SJSA1 (cell line): ENCODE measurements around the gene WDR88. TPM values are rescaled to one million over a fixed set of nuclear protein-coding genes. Genes with fewer than 3 reads are reported as not detected.
A peak's percentile ranks its signal among the peaks of the same experiment; 100 is the strongest.
"Not testable (repeated sequence)": the region's sequence is repeated elsewhere in the genome, so short reads cannot be mapped to it uniquely, and the experiment has no call there.

ENCODE experiments used
- DNase-seq, 2 experiments: peaks; one replicate each; pipeline ENCODE4 v3.0.0-alpha.2; 2015 to 2020; ENCODE audit warnings: low spot score in 2 of 2, low read depth in 1 of 2
- H3K27ac ChIP-seq: fragments of 250-450 bp; sonication (Bioruptor Pico); 2 replicates; pipeline ENCODE4 v1.5.1; 2020; ENCODE audit warnings: mild to moderate bottlenecking, moderate library complexity
- H3K27me3 ChIP-seq: fragments of 250-450 bp; sonication (Bioruptor Pico); replicated peaks from 2 replicates; pipeline ENCODE4 v1.5.1; 2020; ENCODE audit warnings: mild to moderate bottlenecking, moderate library complexity
- H3K36me3 ChIP-seq: fragments of 250-450 bp; sonication (Bioruptor Pico); 2 replicates; pipeline ENCODE4 v1.5.1; 2020; ENCODE audit warnings: mild to moderate bottlenecking
- H3K4me1 ChIP-seq: fragments of 250-450 bp; sonication (Bioruptor Pico); replicated peaks from 2 replicates; pipeline ENCODE4 v1.6.1; 2021; ENCODE audit warnings: mild to moderate bottlenecking
- H3K4me3 ChIP-seq: fragments of 250-450 bp; sonication (Bioruptor Pico); 2 replicates; pipeline ENCODE4 v1.5.1; 2020; ENCODE audit warnings: mild to moderate bottlenecking
- H3K9me3 ChIP-seq: fragments of 250-450 bp; sonication (Bioruptor Pico); replicated peaks from 2 replicates; pipeline ENCODE4 v1.5.1; 2020; ENCODE audit warnings: mild to moderate bottlenecking
- total RNA-seq: library from RNA; depleted of rRNA; stranded (reverse); fragments of >200 nt; shearing (Covaris generic); gene quantifications from 2 replicates; pipeline ENCODE4 v1.2.3, GENCODE V29; 2014

Gene WDR88
- total RNA-seq, 1 experiment from 2014 or later, result not detected

GRCh38 chr19:33111587-33111986, 20.3 kb upstream of the WDR88 start:
- DNase-seq, result no peak
- no peak overlapping the region for H3K27ac ChIP-seq
- no peak overlapping the region for H3K4me3 ChIP-seq
- no peaks in the 10 kb centered on the region for H3K27me3 ChIP-seq
- H3K4me1 ChIP-seq, result peaks cover 23% of the 10 kb centered on the region
- H3K9me3 ChIP-seq, result no peaks in the 10 kb centered on the region
- H3K36me3 ChIP-seq, result peaks cover 78% of the 10 kb centered on the region

- H3K4me1 ChIP-seq, result peaks cover 20% of the 10 kb centered on the region
- H3K9me3 ChIP-seq, result no peaks in the 10 kb centered on the region
- no peak overlapping the region for H3K27ac ChIP-seq
- H3K27me3 ChIP-seq, result no peaks in the 10 kb centered on the region
- peaks cover 77% of the 10 kb centered on the region for H3K36me3 ChIP-seq
- H3K4me3 ChIP-seq, result no peak overlapping the region
- DNase-seq, result no peak
These were observed 17.6 kb upstream of the WDR88 start for GRCh38 chr19:33114312-33114711.

GRCh38 chr19:33117501-33117900, 14.4 kb upstream of the WDR88 start:
- no peak for DNase-seq
- Histone ChIP-seq H3K27me3 (no peaks in the 10 kb centered on the region), H3K4me3 (no peak overlapping the region), H3K4me1 (no peaks in the 10 kb centered on the region), H3K9me3 (no peaks in the 10 kb centered on the region), H3K36me3 (peaks cover 72% of the 10 kb centered on the region), H3K27ac (no peak overlapping the region)

DNA sequence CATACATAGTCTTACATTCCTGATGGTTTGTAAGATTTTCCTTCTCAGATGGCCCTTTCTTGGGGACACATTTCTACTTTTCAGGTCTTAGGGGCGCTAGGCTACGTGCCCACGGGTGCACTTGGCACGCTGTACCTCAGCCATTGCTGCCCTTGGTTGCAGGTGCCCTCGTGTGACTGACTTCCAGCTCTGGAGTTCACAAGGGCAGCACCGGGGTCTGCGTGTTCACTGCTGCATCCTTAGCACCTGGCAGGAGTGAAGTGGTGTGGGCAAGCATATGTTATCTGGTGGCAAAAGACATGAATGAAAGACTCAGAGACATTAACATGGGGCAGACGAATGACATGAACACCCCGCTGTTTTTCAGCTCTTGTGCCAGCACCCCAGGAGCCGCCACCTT, 13.3 kb upstream of the WDR88 start:
- Histone ChIP-seq H3K4me1 (no peaks in the 10 kb centered on the region), H3K36me3 (peaks cover 62% of the 10 kb centered on the region), H3K4me3 (no peak overlapping the region), H3K9me3 (no peaks in the 10 kb centered on the region), H3K27ac (no peak overlapping the region), H3K27me3 (no peaks in the 10 kb centered on the region)
- DNase-seq, result no peak

DNA sequence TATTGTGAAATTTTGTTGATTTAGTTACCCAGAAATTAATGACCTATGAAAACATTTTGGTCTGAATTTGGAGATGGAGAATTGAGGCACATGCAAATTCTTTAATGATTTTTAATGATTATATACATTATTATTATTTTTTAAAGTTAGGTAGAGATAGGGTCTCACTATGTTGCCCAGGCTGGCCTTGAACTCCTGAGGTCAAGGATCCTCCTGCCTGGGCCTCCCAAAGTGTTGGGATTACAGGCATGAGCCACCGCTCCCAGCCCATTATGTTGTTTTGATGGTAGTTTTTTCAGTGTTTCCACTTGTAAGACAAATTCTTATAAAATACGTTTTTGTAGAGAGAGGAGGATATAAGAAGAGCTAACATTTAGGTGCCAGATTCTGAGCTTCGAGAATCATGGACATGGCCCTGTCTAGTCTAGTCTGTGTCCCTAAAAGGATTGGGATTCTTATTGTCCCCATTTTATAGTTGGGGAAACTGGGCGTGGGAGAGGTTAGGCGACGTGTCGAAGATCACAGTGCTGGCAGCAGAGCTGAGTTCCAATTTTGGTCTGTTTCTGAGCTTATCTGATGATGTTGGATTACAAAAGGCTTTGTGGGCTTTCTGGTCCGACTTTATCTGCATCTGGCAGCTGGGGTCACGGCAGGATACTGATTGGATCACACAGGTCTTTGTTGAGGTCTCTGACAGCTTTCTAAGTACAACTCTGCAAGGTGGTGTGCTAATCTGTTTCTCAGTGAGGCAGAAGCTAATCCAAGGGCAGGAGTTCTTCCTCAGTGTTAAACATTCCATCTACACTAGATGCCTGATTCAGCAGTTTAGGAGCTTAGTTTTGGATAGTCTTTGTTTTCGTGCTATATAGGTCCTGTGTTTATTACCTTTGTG, 7.5 kb upstream of the WDR88 start:
- DNase-seq, result no peak
- no peaks in the 10 kb centered on the region for H3K9me3 ChIP-seq
- peaks cover 60% of the 10 kb centered on the region for H3K36me3 ChIP-seq
- no peaks in the 10 kb centered on the region for H3K27me3 ChIP-seq
- no peaks in the 10 kb centered on the region for H3K4me1 ChIP-seq
- no peak overlapping the region for H3K4me3 ChIP-seq
- no peak overlapping the region for H3K27ac ChIP-seq

GRCh38 chr19:33125929-33126388, 6.0 kb upstream of the WDR88 start:
- DNase-seq, result peak in 1 of 2 experiments; percentile 50
- Histone ChIP-seq H3K36me3 (peaks cover 64% of the 10 kb centered on the region), H3K27me3 (no peaks in the 10 kb centered on the region), H3K4me1 (no peaks in the 10 kb centered on the region), H3K4me3 (no peak overlapping the region), H3K9me3 (no peaks in the 10 kb centered on the region), H3K27ac (no peak overlapping the region)

- not testable (repeated sequence) for DNase-seq, H3K27ac ChIP-seq, H3K27me3 ChIP-seq, H3K9me3 ChIP-seq, H3K4me1 ChIP-seq, H3K4me3 ChIP-seq
- H3K36me3 ChIP-seq, result peaks cover 59% of the 10 kb centered on the region
These were observed 5.2 kb upstream of the WDR88 start for GRCh38 chr19:33126712-33127111.

GRCh38 chr19:33129901-33130300, 2.0 kb upstream of the WDR88 start:
- H3K27me3 ChIP-seq, result no peaks in the 10 kb centered on the region
- H3K4me3 ChIP-seq, result no peak overlapping the region
- no peaks in the 10 kb centered on the region for H3K4me1 ChIP-seq
- no peak overlapping the region for H3K27ac ChIP-seq
- H3K36me3 ChIP-seq, result peaks cover 53% of the 10 kb centered on the region
- no peaks in the 10 kb centered on the region for H3K9me3 ChIP-seq
- no peak for DNase-seq

DNA sequence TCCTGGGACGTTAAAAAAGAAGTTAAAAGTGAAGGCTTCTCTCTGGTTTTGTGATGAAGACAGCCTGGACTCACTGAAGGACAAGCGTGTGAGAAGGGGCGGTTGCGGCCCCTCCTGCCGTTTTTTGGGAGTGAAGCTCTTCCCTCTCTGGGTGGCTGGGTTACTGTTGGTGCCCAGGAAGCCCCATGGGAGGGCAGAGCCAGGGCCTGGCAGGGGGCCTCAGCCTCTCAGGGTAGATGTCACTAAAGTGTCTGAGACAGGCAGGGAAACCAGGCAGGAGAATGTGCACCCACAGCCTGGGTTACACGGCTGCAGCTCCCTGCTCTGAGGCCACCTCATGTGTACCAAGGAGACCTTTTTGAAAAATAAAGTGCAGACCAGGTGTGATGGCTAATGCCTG, 1.5 kb upstream of the WDR88 start:
- no peak overlapping the region for H3K27ac ChIP-seq
- H3K36me3 ChIP-seq, result peaks cover 48% of the 10 kb centered on the region
- DNase-seq, result no peak
- no peaks in the 10 kb centered on the region for H3K4me1 ChIP-seq
- H3K4me3 ChIP-seq, result no peak overlapping the region
- H3K9me3 ChIP-seq, result no peaks in the 10 kb centered on the region
- no peaks in the 10 kb centered on the region for H3K27me3 ChIP-seq

DNA sequence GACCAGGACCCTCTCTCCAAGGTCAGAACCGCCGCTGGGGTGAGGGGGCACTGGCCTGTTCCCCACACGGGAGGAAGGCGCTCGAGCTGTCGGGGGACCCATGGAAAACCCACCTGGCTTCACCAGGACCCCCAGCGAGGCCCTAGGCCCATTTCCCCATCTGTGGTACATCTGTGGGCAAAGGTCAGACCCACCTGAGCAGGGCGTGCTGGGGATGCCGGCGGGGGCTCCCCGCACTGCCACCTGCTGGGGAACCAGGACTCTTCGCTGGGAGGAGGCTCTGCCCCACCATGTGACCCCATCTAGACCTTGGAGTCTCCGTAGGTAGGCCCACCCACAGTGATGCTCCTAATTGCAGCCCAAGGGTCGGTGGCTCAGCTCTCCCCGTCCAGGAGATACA, 511 bp downstream of the WDR88 start:
- no peak overlapping the region for H3K4me3 ChIP-seq
- H3K36me3 ChIP-seq, result peaks cover 30% of the 10 kb centered on the region
- no peak overlapping the region for H3K27ac ChIP-seq
- no peaks in the 10 kb centered on the region for H3K27me3 ChIP-seq
- no peak for DNase-seq
- peaks cover 8% of the 10 kb centered on the region; the same call in 1 of the 2 replicates for H3K4me1 ChIP-seq
- no peaks in the 10 kb centered on the region for H3K9me3 ChIP-seq

DNA sequence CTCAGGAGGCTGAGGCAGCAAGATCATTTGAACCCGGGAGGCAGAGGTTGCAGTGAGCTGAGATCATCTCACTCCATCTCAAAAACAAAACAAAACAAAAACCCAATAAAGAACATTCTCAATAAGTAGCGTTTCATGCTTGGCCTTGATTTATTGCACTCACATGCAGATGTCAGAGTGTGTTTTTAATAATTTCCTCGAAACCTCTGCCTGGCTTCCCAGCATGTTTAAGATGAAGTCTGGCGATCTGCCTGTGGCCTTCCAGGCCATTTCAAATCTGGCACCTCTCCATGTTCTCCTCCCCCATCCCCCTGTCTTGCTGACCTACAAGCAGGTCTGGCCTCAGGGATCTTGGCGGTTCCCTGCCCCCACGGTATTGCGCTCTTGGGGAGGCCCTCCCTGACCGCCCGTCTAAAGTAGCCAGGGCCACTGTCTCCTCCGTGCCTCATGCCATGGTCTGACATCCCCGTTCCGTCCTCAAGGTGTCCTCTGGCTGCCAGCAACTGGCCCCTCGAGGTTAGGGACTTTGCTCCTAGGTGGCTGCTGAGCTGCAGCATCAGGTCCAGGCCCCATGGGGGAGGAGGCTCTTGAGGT, 1.6 kb downstream of the WDR88 start:
- H3K4me1 ChIP-seq, result peaks cover 8% of the 10 kb centered on the region; the same call in 1 of the 2 replicates
- no peak overlapping the region for H3K27ac ChIP-seq
- H3K36me3 ChIP-seq, result peaks cover 23% of the 10 kb centered on the region
- H3K27me3 ChIP-seq, result no peaks in the 10 kb centered on the region
- no peak for DNase-seq
- H3K4me3 ChIP-seq, result no peak overlapping the region
- H3K9me3 ChIP-seq, result no peaks in the 10 kb centered on the region

DNA sequence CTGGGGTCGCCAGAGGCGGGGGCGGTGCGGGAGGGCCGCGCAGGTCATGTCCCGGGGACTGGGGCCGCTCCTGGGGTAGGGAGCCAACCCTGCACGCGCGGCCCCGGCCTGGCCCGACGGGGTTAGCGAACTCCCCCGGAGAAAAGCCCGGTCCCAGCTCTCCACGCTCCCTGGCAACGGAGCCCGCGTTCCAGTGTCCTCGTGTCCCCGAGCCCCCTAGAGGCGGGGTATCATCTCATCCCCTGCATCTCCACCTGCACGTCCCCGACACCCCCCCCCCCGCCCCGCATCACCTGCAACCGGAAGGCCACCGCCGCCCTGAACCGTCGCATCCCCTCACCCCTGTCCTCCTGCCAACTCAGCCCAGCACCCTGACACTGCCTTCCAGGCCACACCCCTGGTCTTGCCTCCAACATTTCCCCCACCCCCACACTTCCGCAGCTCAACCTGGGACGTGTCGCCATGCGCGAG, 2.7 kb downstream of the WDR88 start:
- Histone ChIP-seq H3K4me1 (peaks cover 8% of the 10 kb centered on the region; the same call in 1 of the 2 replicates), H3K36me3 (peaks cover 15% of the 10 kb centered on the region), H3K9me3 (no peaks in the 10 kb centered on the region), H3K27ac (no peak overlapping the region), H3K4me3 (no peak overlapping the region), H3K27me3 (no peaks in the 10 kb centered on the region)
- DNase-seq, result no peak

GRCh38 chr19:33139165-33139564, 7.3 kb downstream of the WDR88 start:
- H3K27ac ChIP-seq, result no peak overlapping the region
- peaks cover 8% of the 10 kb centered on the region; the same call in 1 of the 2 replicates for H3K4me1 ChIP-seq
- DNase-seq, result no peak

DNA sequence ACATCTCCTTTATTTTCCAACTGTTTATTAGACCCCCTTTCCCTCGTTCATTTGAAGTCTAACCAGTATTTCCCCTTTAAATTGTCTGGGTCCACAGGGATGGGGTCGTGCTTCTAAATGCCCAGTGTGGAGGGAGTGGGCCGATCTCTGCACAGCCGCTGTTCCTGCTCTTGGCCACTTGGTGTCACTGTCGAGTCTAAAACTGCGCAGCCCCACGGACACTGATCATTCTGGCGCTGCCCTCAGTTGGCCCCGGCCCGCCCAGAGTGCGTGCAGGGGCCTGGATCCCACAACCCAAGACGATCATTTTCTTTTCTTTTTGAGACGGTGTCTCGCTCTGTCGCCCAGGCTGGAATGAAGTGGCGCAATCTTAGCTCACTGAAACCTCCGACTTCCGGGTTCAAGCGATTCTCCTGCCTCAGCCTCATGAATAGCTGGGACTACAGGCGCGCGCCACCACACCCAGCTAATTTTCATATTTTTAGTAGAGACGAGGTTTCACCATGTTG, 12.0 kb downstream of the WDR88 start:
- no peaks in the 10 kb centered on the region for H3K27me3 ChIP-seq
- H3K4me3 ChIP-seq, result no peak overlapping the region
- no peaks in the 10 kb centered on the region for H3K36me3 ChIP-seq
- no peak overlapping the region for H3K27ac ChIP-seq
- H3K4me1 ChIP-seq, result no peaks in the 10 kb centered on the region
- no peaks in the 10 kb centered on the region for H3K9me3 ChIP-seq
- peak; percentile 54 to 63 for DNase-seq

More at GRCh38 chr19:33139165-33139564, 7.3 kb downstream of the WDR88 start:
- Histone ChIP-seq H3K27me3 (no peaks in the 10 kb centered on the region), H3K36me3 (no peaks in the 10 kb centered on the region), H3K9me3 (no peaks in the 10 kb centered on the region), H3K4me3 (no peak overlapping the region)
